ENCODE measurements around the gene XPOT. TPM values are rescaled to one million over a fixed set of nuclear protein-coding genes. Genes with fewer than 3 reads are reported as not detected.

The XPOT gene
- total and polyA plus RNA-seq, 9 donors = 24.1 to 48.6 (median 37.7) TPM

Other genes with a start within 250 kb of the XPOT start
- gene KICS2, start 182.1 kb upstream of the XPOT start, total RNA-seq = 3.2 TPM
- gene KICS2, start 182.1 kb upstream of the XPOT start, polyA plus RNA-seq (ENCODE audit: insufficient read depth in 1 of 8, insufficient read length in 8 of 8, low replicate concordance in 1 of 8) = 1 to 10 TPM; 2.1 to 3.9 (median 2.9) TPM
- 0.80 TPM for gene C12orf56, start 13.6 kb upstream of the XPOT start, total RNA-seq
- 1 to 10 TPM in 5 of 8 donors, under 1 TPM in 3; 0.65 to 2.7 (median 1.3) TPM for gene C12orf56, start 13.6 kb upstream of the XPOT start, polyA plus RNA-seq (ENCODE audit: insufficient read depth in 1 of 8, insufficient read length in 8 of 8, low replicate concordance in 1 of 8)
- 17.5 TPM for gene TBK1, start 47.7 kb downstream of the XPOT start, total RNA-seq
- gene TBK1, start 47.7 kb downstream of the XPOT start, polyA plus RNA-seq (ENCODE audit: insufficient read depth in 1 of 8, insufficient read length in 8 of 8, low replicate concordance in 1 of 8) = 10 to 100 TPM; 13.3 to 18.3 (median 14.0) TPM
- gene RASSF3, start 206.1 kb downstream of the XPOT start, total RNA-seq = 32.5 TPM
- gene RASSF3, start 206.1 kb downstream of the XPOT start, polyA plus RNA-seq (ENCODE audit: insufficient read depth in 1 of 8, insufficient read length in 8 of 8, low replicate concordance in 1 of 8) = 10 to 100 TPM; 53.3 to 69.1 (median 61.3) TPM

Measured in muscle of leg (tissue), 9 donors.